Mesothelial cell of epicardium (in vitro differentiated cells): Measurements from ENCODE around the gene PLA2G3. TPM values are rescaled to one million over a fixed set of nuclear protein-coding genes. Genes with fewer than 3 reads are reported as not detected.

Experiments used
- DNase-seq, 2 experiments: peaks; one replicate each; pipeline ENCODE4 v3.0.0; 2021; ENCODE audit warnings: low spot score in 2 of 2; ENCODE audit not compliant: unreplicated experiment in 2 of 2
- H3K27ac Mint-ChIP-seq: 2 replicates; pipeline ENCODE4 v1.8.0; 2021; ENCODE audit warnings: mixed read lengths
- H3K27me3 Mint-ChIP-seq: 2 replicates; pipeline ENCODE4 v1.8.0; 2021; ENCODE audit warnings: low read depth, mixed read lengths
- H3K36me3 Mint-ChIP-seq: 2 replicates; pipeline ENCODE4 v1.8.0; 2021; ENCODE audit warnings: mixed read lengths
- H3K4me1 Mint-ChIP-seq: 2 replicates; pipeline ENCODE4 v1.8.0; 2021; ENCODE audit warnings: mixed read lengths
- H3K4me3 Mint-ChIP-seq: 2 replicates; pipeline ENCODE4 v1.8.0; 2021; ENCODE audit warnings: mild to moderate bottlenecking, moderate library complexity, mixed read lengths
- H3K9me3 Mint-ChIP-seq: 2 replicates; pipeline ENCODE4 v1.8.0; 2021; ENCODE audit warnings: mixed read lengths
- CTCF ChIP-seq: fragments of 200-600 bp; sonication (generic); IDR thresholded peaks from one replicate; pipeline ENCODE4 v1.5.0; 2021; ENCODE audit warnings: antibody characterized with exemption; ENCODE audit not compliant: unreplicated experiment
- total RNA-seq: library from RNA; stranded (reverse); gene quantifications from 3 replicates; pipeline ENCODE4 v1.2.1, GENCODE V29; 2021

Gene PLA2G3
- total RNA-seq, 1 donor from 2014 or later: 0.20 TPM

- H3K4me1 Mint-ChIP-seq: peaks cover 26% of the 10 kb centered on the region
- no peak for DNase-seq
- H3K4me3 Mint-ChIP-seq: no peak overlapping the region
- no peaks in the 10 kb centered on the region for H3K9me3 Mint-ChIP-seq
- peaks cover 7% of the 10 kb centered on the region for H3K27me3 Mint-ChIP-seq
- no peaks in the 10 kb centered on the region for H3K36me3 Mint-ChIP-seq
- TF ChIP-seq CTCF: no peak
- H3K27ac Mint-ChIP-seq: no peak overlapping the region
These were observed 13.0 kb upstream of the PLA2G3 start for GRCh38 chr22:31153357-31153756.

GRCh38 chr22:31151872-31152271 lies 11.6 kb upstream of the PLA2G3 start:
- DNase-seq: no peak
- Mint-ChIP-seq H3K36me3 (peaks cover 2% of the 10 kb centered on the region), H3K27me3 (no peaks in the 10 kb centered on the region)

GRCh38 chr22:31150615-31151014 lies 10.3 kb upstream of the PLA2G3 start:
- Mint-ChIP-seq H3K4me1 (peaks cover 25% of the 10 kb centered on the region), H3K36me3 (peaks cover 5% of the 10 kb centered on the region), H3K4me3 (no peak overlapping the region), H3K9me3 (peaks cover 8% of the 10 kb centered on the region), H3K27ac (no peak overlapping the region), H3K27me3 (no peaks in the 10 kb centered on the region)
- peak; percentile 56 for TF ChIP-seq CTCF
- no peak for DNase-seq

More at GRCh38 chr22:31151872-31152271, 11.6 kb upstream of the PLA2G3 start:
- H3K9me3 Mint-ChIP-seq: peaks cover 8% of the 10 kb centered on the region
- H3K4me1 Mint-ChIP-seq: peaks cover 26% of the 10 kb centered on the region
- no peak overlapping the region for H3K4me3 Mint-ChIP-seq
- no peak for TF ChIP-seq CTCF
- no peak overlapping the region for H3K27ac Mint-ChIP-seq

- no peak overlapping the region for H3K27ac Mint-ChIP-seq
- peak in 1 of 2 experiments; percentile 62 for DNase-seq
- no peak overlapping the region for H3K4me3 Mint-ChIP-seq
- H3K9me3 Mint-ChIP-seq: peaks cover 13% of the 10 kb centered on the region
- no peak for TF ChIP-seq CTCF
- peaks cover 22% of the 10 kb centered on the region for H3K4me1 Mint-ChIP-seq
- peaks cover 5% of the 10 kb centered on the region for H3K36me3 Mint-ChIP-seq
- H3K27me3 Mint-ChIP-seq: no peaks in the 10 kb centered on the region
These were observed 8.8 kb upstream of the PLA2G3 start for GRCh38 chr22:31148953-31149627.

GRCh38 chr22:31148488-31148887 lies 8.2 kb upstream of the PLA2G3 start:
- Mint-ChIP-seq H3K27me3 (no peaks in the 10 kb centered on the region), H3K4me1 (peaks cover 22% of the 10 kb centered on the region), H3K9me3 (peaks cover 13% of the 10 kb centered on the region), H3K4me3 (no peak overlapping the region), H3K27ac (peak overlapping the region; percentile 51), H3K36me3 (peaks cover 5% of the 10 kb centered on the region)
- no peak for TF ChIP-seq CTCF
- DNase-seq: no peak

GRCh38 chr22:31144223-31144622 lies 3.9 kb upstream of the PLA2G3 start:
- DNase-seq: no peak
- H3K27me3 Mint-ChIP-seq: peaks cover 18% of the 10 kb centered on the region
- H3K9me3 Mint-ChIP-seq: peaks cover 13% of the 10 kb centered on the region
- peaks cover 8% of the 10 kb centered on the region for H3K4me1 Mint-ChIP-seq
- peaks cover 5% of the 10 kb centered on the region for H3K36me3 Mint-ChIP-seq
- no peak overlapping the region for H3K4me3 Mint-ChIP-seq
- H3K27ac Mint-ChIP-seq: no peak overlapping the region
- TF ChIP-seq CTCF: no peak
